ENCODE results near the gene AURKB. TPM values are rescaled to one million over a fixed set of nuclear protein-coding genes. Genes with fewer than 3 reads are reported as not detected.

The AURKB gene
- total and polyA plus RNA-seq, 2 of the 13 experiments (the other 11 are each of a cell fraction or from before 2014, with no cell fraction given) = 29.5 to 75.3 TPM

GRCh38 chr17:8210761-8211458, 535 bp upstream of the AURKB start (continued):
- TF ChIP-seq NFE2L1 (CRISPR knock-in tag; IDR thresholded peaks at IDR 0.05; ENCODE audit: borderline replicate concordance) = no peak
- TF ChIP-seq TBP (CRISPR knock-in tag; IDR thresholded peaks at IDR 0.05) = no peak
- TF ChIP-seq HOXD1 (CRISPR knock-in tag; IDR thresholded peaks at IDR 0.05) = no peak
- TF ChIP-seq ZBTB46 (CRISPR knock-in tag; IDR thresholded peaks at IDR 0.05; ENCODE audit: borderline replicate concordance) = no peak
- no peak for TF ChIP-seq RFX1 (IDR thresholded peaks at IDR 0.05)
- 0 out of 2 replicates have a peak, but pooled peaks have one; percentile 5 for TF ChIP-seq THAP11 (CRISPR knock-in tag; IDR thresholded peaks at IDR 0.05)
- peak; percentile 69 for TF ChIP-seq NCOA2 (CRISPR knock-in tag; IDR thresholded peaks at IDR 0.05)
- no peak for TF ChIP-seq SNAI1 (CRISPR knock-in tag; IDR thresholded peaks at IDR 0.05; ENCODE audit: borderline replicate concordance)
- TF ChIP-seq SAP130 (CRISPR knock-in tag; IDR thresholded peaks at IDR 0.05; ENCODE audit: low read depth) = peak; percentile 64
- TF ChIP-seq ZNF589 (CRISPR knock-in tag; conservative IDR thresholded peaks at IDR 0.05) = no peak
- TF ChIP-seq ZNF276 (CRISPR knock-in tag; IDR thresholded peaks at IDR 0.05; ENCODE audit: low read depth) = no peak
- no peak for TF ChIP-seq RCOR2 (CRISPR knock-in tag; IDR thresholded peaks at IDR 0.05)
- TF ChIP-seq ZNF691 (CRISPR knock-in tag; IDR thresholded peaks at IDR 0.05; ENCODE audit: borderline replicate concordance, low read depth) = no peak
- peak; percentile 67 for TF ChIP-seq TCF7 (IDR thresholded peaks at IDR 0.05; ENCODE audit: low read depth)
- no peak for TF ChIP-seq ZNF160 (CRISPR knock-in tag; IDR thresholded peaks at IDR 0.05)
- no peak for TF ChIP-seq SNAPC4 (CRISPR knock-in tag; IDR thresholded peaks at IDR 0.05)
- peak; percentile 90 for TF ChIP-seq FOXP1 (IDR thresholded peaks at IDR 0.05)
- peak; percentile 90 for TF ChIP-seq FOXP1 (CRISPR knock-in tag; IDR thresholded peaks at IDR 0.05)
- TF ChIP-seq ZNF644 (CRISPR knock-in tag; IDR thresholded peaks at IDR 0.05; ENCODE audit: low read depth) = no peak
- no peak for TF ChIP-seq ZNF496 (CRISPR knock-in tag; IDR thresholded peaks at IDR 0.05; ENCODE audit: insufficient replicate concordance)
- no peak for TF ChIP-seq KLF12 (CRISPR knock-in tag; IDR thresholded peaks at IDR 0.05; ENCODE audit: borderline replicate concordance)
- no peak for TF ChIP-seq XBP1 (CRISPR knock-in tag; IDR thresholded peaks at IDR 0.05)

Measured in HepG2 (cell line).